ENCODE results near the gene ARL3.
"Not testable (repeated sequence)": the region's sequence is repeated elsewhere in the genome, so short reads cannot be mapped to it uniquely, and the experiment has no call there.

The ARL3 gene

GRCh38 chr10:102723989-102724388 lies 9.8 kb upstream of the ARL3 start:
- Histone ChIP-seq H3K27me3 (ENCODE audit: insufficient read depth, insufficient read length) (no peaks in the 10 kb centered on the region), H3K4me3 (ENCODE audit: insufficient read length, low read depth) (no peak overlapping the region), H3K4me1 (ENCODE audit: insufficient read depth, insufficient read length) (no peaks in the 10 kb centered on the region), H3K9me3 (ENCODE audit: insufficient read depth, low read length) (no peaks in the 10 kb centered on the region), H3K9ac (ENCODE audit: insufficient read length, low read depth) (no peak overlapping the region), H3K36me3 (ENCODE audit: insufficient read depth, insufficient read length, low read length) (peaks cover 41% of the 10 kb centered on the region)
- DNase-seq (ENCODE audit: low read depth, low spot score): no peak
- no peak for TF ChIP-seq YY1 (IDR thresholded peaks at IDR 0.05; ENCODE audit: insufficient read depth, insufficient read length)
- no peak for TF ChIP-seq SUZ12 (IDR thresholded peaks at IDR 0.05; ENCODE audit: extremely low read depth, insufficient read depth, insufficient read length)
- TF ChIP-seq ZNF274 (IDR thresholded peaks at IDR 0.05; ENCODE audit: low read depth, low read length): no peak

GRCh38 chr10:102721954-102722353 lies 7.8 kb upstream of the ARL3 start:
- H3K4me3 ChIP-seq (ENCODE audit: insufficient read length, low read depth): no peak overlapping the region
- H3K9ac ChIP-seq (ENCODE audit: insufficient read length, low read depth): no peak overlapping the region
- TF ChIP-seq ZNF274 (IDR thresholded peaks at IDR 0.05; ENCODE audit: low read depth, low read length) (no peak), YY1 (IDR thresholded peaks at IDR 0.05; ENCODE audit: insufficient read depth, insufficient read length) (no peak), SUZ12 (IDR thresholded peaks at IDR 0.05; ENCODE audit: extremely low read depth, insufficient read depth, insufficient read length) (no peak)

GRCh38 chr10:102720775-102721301 lies 6.6 kb upstream of the ARL3 start:
- Histone ChIP-seq H3K36me3 (ENCODE audit: insufficient read depth, insufficient read length, low read length) (peaks cover 31% of the 10 kb centered on the region), H3K27me3 (ENCODE audit: insufficient read depth, insufficient read length) (no peaks in the 10 kb centered on the region), H3K9me3 (ENCODE audit: insufficient read depth, low read length) (no peaks in the 10 kb centered on the region), H3K9ac (ENCODE audit: insufficient read length, low read depth) (no peak overlapping the region), H3K4me1 (ENCODE audit: insufficient read depth, insufficient read length) (peaks cover 9% of the 10 kb centered on the region), H3K4me3 (ENCODE audit: insufficient read length, low read depth) (no peak overlapping the region)
- no peak for DNase-seq (ENCODE audit: low read depth, low spot score)
- no peak for TF ChIP-seq YY1 (IDR thresholded peaks at IDR 0.05; ENCODE audit: insufficient read depth, insufficient read length)
- no peak for TF ChIP-seq SUZ12 (IDR thresholded peaks at IDR 0.05; ENCODE audit: extremely low read depth, insufficient read depth, insufficient read length)
- no peak for TF ChIP-seq ZNF274 (IDR thresholded peaks at IDR 0.05; ENCODE audit: low read depth, low read length)

More at GRCh38 chr10:102721954-102722353, 7.8 kb upstream of the ARL3 start:
- H3K9me3 ChIP-seq (ENCODE audit: insufficient read depth, low read length): no peaks in the 10 kb centered on the region
- DNase-seq (ENCODE audit: low read depth, low spot score): no peak
- H3K4me1 ChIP-seq (ENCODE audit: insufficient read depth, insufficient read length): peaks cover 9% of the 10 kb centered on the region
- H3K27me3 ChIP-seq (ENCODE audit: insufficient read depth, insufficient read length): no peaks in the 10 kb centered on the region
- peaks cover 32% of the 10 kb centered on the region for H3K36me3 ChIP-seq (ENCODE audit: insufficient read depth, insufficient read length, low read length)

- H3K27me3 ChIP-seq (ENCODE audit: insufficient read depth, insufficient read length): no peaks in the 10 kb centered on the region
- no peaks in the 10 kb centered on the region for H3K9me3 ChIP-seq (ENCODE audit: insufficient read depth, low read length)
- DNase-seq (ENCODE audit: low read depth, low spot score): no peak
- peaks cover 9% of the 10 kb centered on the region for H3K4me1 ChIP-seq (ENCODE audit: insufficient read depth, insufficient read length)
- no peak for TF ChIP-seq ZNF274 (IDR thresholded peaks at IDR 0.05; ENCODE audit: low read depth, low read length)
- no peak for TF ChIP-seq SUZ12 (IDR thresholded peaks at IDR 0.05; ENCODE audit: extremely low read depth, insufficient read depth, insufficient read length)
- TF ChIP-seq YY1 (IDR thresholded peaks at IDR 0.05; ENCODE audit: insufficient read depth, insufficient read length): no peak
- no peak overlapping the region for H3K9ac ChIP-seq (ENCODE audit: insufficient read length, low read depth)
- peaks cover 31% of the 10 kb centered on the region for H3K36me3 ChIP-seq (ENCODE audit: insufficient read depth, insufficient read length, low read length)
- H3K4me3 ChIP-seq (ENCODE audit: insufficient read length, low read depth): no peak overlapping the region
Measured at GRCh38 chr10:102720337-102720736, 6.1 kb upstream of the ARL3 start.

GRCh38 chr10:102718220-102718619 lies 4.0 kb upstream of the ARL3 start:
- Histone ChIP-seq H3K36me3 (ENCODE audit: insufficient read depth, insufficient read length, low read length) (peaks cover 23% of the 10 kb centered on the region), H3K27me3 (ENCODE audit: insufficient read depth, insufficient read length) (no peaks in the 10 kb centered on the region), H3K4me3 (ENCODE audit: insufficient read length, low read depth) (no peak overlapping the region), H3K9ac (ENCODE audit: insufficient read length, low read depth) (peak overlapping the region; percentile 33), H3K4me1 (ENCODE audit: insufficient read depth, insufficient read length) (peaks cover 9% of the 10 kb centered on the region), H3K9me3 (ENCODE audit: insufficient read depth, low read length) (no peaks in the 10 kb centered on the region)
- no peak for DNase-seq (ENCODE audit: low read depth, low spot score)
- TF ChIP-seq YY1 (IDR thresholded peaks at IDR 0.05; ENCODE audit: insufficient read depth, insufficient read length) (no peak), ZNF274 (IDR thresholded peaks at IDR 0.05; ENCODE audit: low read depth, low read length) (no peak), SUZ12 (IDR thresholded peaks at IDR 0.05; ENCODE audit: extremely low read depth, insufficient read depth, insufficient read length) (no peak)

- H3K36me3 ChIP-seq (ENCODE audit: insufficient read depth, insufficient read length, low read length): peaks cover 23% of the 10 kb centered on the region
- DNase-seq (ENCODE audit: low read depth, low spot score); H3K9me3 ChIP-seq (ENCODE audit: insufficient read depth, low read length); H3K4me1 ChIP-seq (ENCODE audit: insufficient read depth, insufficient read length); H3K4me3 ChIP-seq (ENCODE audit: insufficient read length, low read depth); H3K27me3 ChIP-seq (ENCODE audit: insufficient read depth, insufficient read length); H3K9ac ChIP-seq (ENCODE audit: insufficient read length, low read depth): not testable (repeated sequence)
Measured at GRCh38 chr10:102716900-102717565, 2.8 kb upstream of the ARL3 start.

- TF ChIP-seq YY1 (IDR thresholded peaks at IDR 0.05; ENCODE audit: insufficient read depth, insufficient read length) (no peak), ZNF274 (IDR thresholded peaks at IDR 0.05; ENCODE audit: low read depth, low read length) (no peak), SUZ12 (IDR thresholded peaks at IDR 0.05; ENCODE audit: extremely low read depth, insufficient read depth, insufficient read length) (no peak)
- Histone ChIP-seq H3K9me3 (ENCODE audit: insufficient read depth, low read length) (no peaks in the 10 kb centered on the region), H3K4me1 (ENCODE audit: insufficient read depth, insufficient read length) (peaks cover 9% of the 10 kb centered on the region), H3K27me3 (ENCODE audit: insufficient read depth, insufficient read length) (no peaks in the 10 kb centered on the region), H3K9ac (ENCODE audit: insufficient read length, low read depth) (peak overlapping the region; percentile 92), H3K36me3 (ENCODE audit: insufficient read depth, insufficient read length, low read length) (peaks cover 19% of the 10 kb centered on the region), H3K4me3 (ENCODE audit: insufficient read length, low read depth) (no peak overlapping the region)
- DNase-seq (ENCODE audit: low read depth, low spot score): no peak
Measured at GRCh38 chr10:102715880-102716279, 1.7 kb upstream of the ARL3 start.

Measured in NT2/D1 (cell line).